Astrocyte (in vitro differentiated cells and primary cell): ENCODE measurements around the gene AVPR2. TPM values are rescaled to one million over a fixed set of nuclear protein-coding genes. Genes with fewer than 3 reads are reported as not detected.

Source experiments
- DNase-seq: peaks from one replicate; pipeline ENCODE4 v3.0.0-alpha.2; 2010; ENCODE audit warnings: low read depth
- FAIRE-seq: peaks from 2 replicates; lab custom pipeline; 2011; peaks lifted over from hg19 to GRCh38; lab: Jason Lieb, UNC
- H2AFZ ChIP-seq: 2 replicates; pipeline ENCODE4 v1.6.0; 2012; ENCODE audit warnings: low read depth, low read length, inconsistent platforms
- H3K27ac ChIP-seq: 2 replicates; pipeline ENCODE4 v1.5.1; 2011; ENCODE audit warnings: low read depth, low read length, inconsistent platforms
- H3K27me3 ChIP-seq: 2 replicates; pipeline ENCODE4 v1.6.0; 2011; ENCODE audit warnings: low read length, inconsistent platforms; ENCODE audit not compliant: insufficient read depth
- H3K36me3 ChIP-seq: 2 replicates; pipeline ENCODE4 v1.5.1; 2011; ENCODE audit warnings: low read length, inconsistent platforms; ENCODE audit not compliant: insufficient read depth
- H3K4me1 ChIP-seq: 2 replicates; pipeline ENCODE4 v1.5.1; 2011; ENCODE audit warnings: low read length, inconsistent platforms; ENCODE audit not compliant: insufficient read depth
- H3K4me2 ChIP-seq: 2 replicates; pipeline ENCODE4 v1.6.0; 2012; ENCODE audit warnings: low read length, inconsistent platforms
- H3K4me3 ChIP-seq: 2 replicates; pipeline ENCODE4 v1.5.1; 2011; ENCODE audit warnings: low read depth, mild to moderate bottlenecking, low read length, inconsistent platforms; ENCODE audit not compliant: insufficient read depth
- H3K79me2 ChIP-seq: 2 replicates; pipeline ENCODE4 v1.6.0; 2012; ENCODE audit warnings: mild to moderate bottlenecking, low read length, inconsistent platforms; ENCODE audit not compliant: insufficient read depth
- H3K9ac ChIP-seq: 2 replicates; pipeline ENCODE4 v1.6.0; 2012; ENCODE audit warnings: mild to moderate bottlenecking, low read length, inconsistent platforms
- H3K9me3 ChIP-seq: 2 replicates; pipeline ENCODE4 v1.5.1; 2012; ENCODE audit warnings: low read depth, mild to moderate bottlenecking, low read length, inconsistent platforms; ENCODE audit not compliant: insufficient read depth
- H4K20me1 ChIP-seq: 2 replicates; pipeline ENCODE4 v1.6.0; 2012; ENCODE audit warnings: low read length, inconsistent platforms; ENCODE audit not compliant: insufficient read depth
- H3K27ac Mint-ChIP-seq: one replicate; pipeline ENCODE4 v1.8.0; 2021; ENCODE audit warnings: mild to moderate bottlenecking, mixed read lengths; ENCODE audit not compliant: unreplicated experiment
- H3K27me3 Mint-ChIP-seq: one replicate; pipeline ENCODE4 v1.8.0; 2021; ENCODE audit warnings: low read depth, mixed read lengths; ENCODE audit not compliant: unreplicated experiment
- H3K36me3 Mint-ChIP-seq: one replicate; pipeline ENCODE4 v1.8.0; 2021; ENCODE audit warnings: low read depth, mixed read lengths; ENCODE audit not compliant: unreplicated experiment
- H3K4me1 Mint-ChIP-seq: one replicate; pipeline ENCODE4 v1.8.0; 2021; ENCODE audit warnings: low read depth, mixed read lengths; ENCODE audit not compliant: unreplicated experiment
- H3K4me3 Mint-ChIP-seq: one replicate; pipeline ENCODE4 v1.8.0; 2021; ENCODE audit warnings: mild to moderate bottlenecking, moderate library complexity, mixed read lengths; ENCODE audit not compliant: unreplicated experiment
- H3K9me3 Mint-ChIP-seq: one replicate; pipeline ENCODE4 v1.8.0; 2021; ENCODE audit warnings: mild to moderate bottlenecking, mixed read lengths; ENCODE audit not compliant: unreplicated experiment
- CTCF ChIP-seq: IDR thresholded peaks from 2 replicates; pipeline ENCODE4 v1.5.1; 2011; ENCODE audit warnings: low read depth, mild to moderate bottlenecking, inconsistent platforms, low read length, moderate library complexity; ENCODE audit not compliant: insufficient read depth
- EZH2 ChIP-seq: IDR thresholded peaks from 2 replicates; pipeline ENCODE4 v1.6.1; 2012; ENCODE audit warnings: mild to moderate bottlenecking, low read length, inconsistent platforms; ENCODE audit not compliant: insufficient read depth
- total RNA-seq: library from RNA; stranded (reverse); gene quantifications from 2 replicates; pipeline ENCODE4 v1.2.1, GENCODE V29; 2021

AVPR2 gene
- total RNA-seq, 1 donor from 2014 or later: not detected

- H3K36me3 ChIP-seq: no peaks in the 10 kb centered on the region
- FAIRE-seq (no peak), DNase-seq (no peak)
- no peaks in the 10 kb centered on the region for H4K20me1 ChIP-seq
- peaks cover 5% of the 10 kb centered on the region for H3K4me1 ChIP-seq
- H3K4me1 Mint-ChIP-seq: peaks cover 1% of the 10 kb centered on the region
- H3K9me3 Mint-ChIP-seq: peaks cover 3% of the 10 kb centered on the region
- no peaks in the 10 kb centered on the region for H3K36me3 Mint-ChIP-seq
- peaks cover 12% of the 10 kb centered on the region for H3K27me3 ChIP-seq
- no peak overlapping the region for H3K4me3 Mint-ChIP-seq
- no peaks in the 10 kb centered on the region for H3K79me2 ChIP-seq
- no peak for TF ChIP-seq EZH2
- TF ChIP-seq CTCF: no peak
- H3K27ac Mint-ChIP-seq: no peak overlapping the region
- H3K9ac ChIP-seq: no peak overlapping the region
- no peaks in the 10 kb centered on the region for H3K9me3 ChIP-seq
- no peak overlapping the region for H3K27ac ChIP-seq
- H3K4me2 ChIP-seq: no peak overlapping the region
- H3K27me3 Mint-ChIP-seq: peaks cover 4% of the 10 kb centered on the region
- no peak overlapping the region for H2AFZ ChIP-seq
- H3K4me3 ChIP-seq: no peak overlapping the region
Observed at GRCh38 chrX:153886915-153887314, 17.6 kb upstream of the AVPR2 start.

GRCh38 chrX:153887385-153887784, 17.1 kb upstream of the AVPR2 start:
- H3K4me2 ChIP-seq: no peak overlapping the region
- H3K27me3 ChIP-seq: peaks cover 12% of the 10 kb centered on the region
- H3K79me2 ChIP-seq: no peaks in the 10 kb centered on the region
- H3K9ac ChIP-seq: no peak overlapping the region
- no peak overlapping the region for H3K4me3 Mint-ChIP-seq
- no peaks in the 10 kb centered on the region for H3K36me3 Mint-ChIP-seq
- no peak overlapping the region for H3K4me3 ChIP-seq
- FAIRE-seq: peak; percentile 64
- no peaks in the 10 kb centered on the region for H3K9me3 ChIP-seq
- no peaks in the 10 kb centered on the region for H3K36me3 ChIP-seq
- H2AFZ ChIP-seq: no peak overlapping the region
- no peak for TF ChIP-seq EZH2
- no peak for TF ChIP-seq CTCF
- H3K27ac Mint-ChIP-seq: no peak overlapping the region
- DNase-seq: no peak
- peaks cover 3% of the 10 kb centered on the region for H3K4me1 Mint-ChIP-seq
- no peaks in the 10 kb centered on the region for H4K20me1 ChIP-seq
- peaks cover 1% of the 10 kb centered on the region for H3K4me1 ChIP-seq
- H3K9me3 Mint-ChIP-seq: peaks cover 3% of the 10 kb centered on the region
- H3K27ac ChIP-seq: no peak overlapping the region
- H3K27me3 Mint-ChIP-seq: peaks cover 4% of the 10 kb centered on the region

- Mint-ChIP-seq H3K9me3 (peaks cover 3% of the 10 kb centered on the region), H3K4me3 (no peak overlapping the region), H3K4me1 (peaks cover 7% of the 10 kb centered on the region), H3K36me3 (no peaks in the 10 kb centered on the region), H3K27me3 (peaks cover 4% of the 10 kb centered on the region), H3K27ac (no peak overlapping the region)
- H3K36me3 ChIP-seq: no peaks in the 10 kb centered on the region
- DNase-seq: no peak
- no peak overlapping the region for H3K4me3 ChIP-seq
- FAIRE-seq: no peak
- H3K9ac ChIP-seq: no peak overlapping the region
- TF ChIP-seq EZH2: no peak
- TF ChIP-seq CTCF: no peak
- no peaks in the 10 kb centered on the region for H4K20me1 ChIP-seq
- H3K4me2 ChIP-seq: no peak overlapping the region
- H3K27me3 ChIP-seq: peaks cover 12% of the 10 kb centered on the region
- H3K9me3 ChIP-seq: no peaks in the 10 kb centered on the region
- H3K79me2 ChIP-seq: no peaks in the 10 kb centered on the region
- H2AFZ ChIP-seq: no peak overlapping the region
- H3K27ac ChIP-seq: no peak overlapping the region
- H3K4me1 ChIP-seq: no peaks in the 10 kb centered on the region
Observed at GRCh38 chrX:153888344-153888743, 16.1 kb upstream of the AVPR2 start.
